IMR-90 (cell line): ENCODE measurements around the gene ADD2. TPM values are rescaled to one million over a fixed set of nuclear protein-coding genes. Genes with fewer than 3 reads are reported as not detected.

Source experiments
- ATAC-seq: fragments of 200-7000 bp; cut with Tn5 transposase; 2 replicates; pipeline ENCODE4 v1.9.1; 2020; ENCODE audit warnings: low read depth, mild to moderate bottlenecking, moderate library complexity
- BruUV-seq: library from RNA; stranded (reverse); fragments of 400-500 nt; replicated peaks from 2 replicates; lab custom pipeline; 2021; lab: Mats Ljungman, UMichigan
- CTCF ChIA-PET: fragments of 300-600 bp; formaldehyde crosslinking; extraction: SDS; loops from one replicate; lab custom pipeline; 2021; ENCODE audit warnings: antibody characterized with exemption; lab: Yijun Ruan, JAX
- POLR2A ChIA-PET: fragments of 300-600 bp; sonication (Branson Sonifier 250); formaldehyde crosslinking; loops from one replicate; lab custom pipeline; 2022; ENCODE audit warnings: antibody characterized with exemption; ENCODE audit not compliant: unreplicated experiment; lab: Charles Lee
- DNase-seq: peaks from one replicate; pipeline ENCODE4 v3.0.0; 2013
- H2AFZ ChIP-seq: replicated peaks from 2 replicates; pipeline ENCODE3; 2013; ENCODE audit warnings: low read length, mild to moderate bottlenecking; ENCODE audit not compliant: poor library complexity
- H2AK5ac ChIP-seq: 2 replicates; pipeline ENCODE4 v1.6.1; 2013; ENCODE audit warnings: low read depth, low read length, inconsistent platforms
- H2AK9ac ChIP-seq: replicated peaks from 2 replicates; pipeline ENCODE3; 2013; ENCODE audit warnings: mild to moderate bottlenecking, low read depth, low read length, moderate library complexity; ENCODE audit not compliant: poor library complexity
- H2BK120ac ChIP-seq: 2 replicates; pipeline ENCODE4 v1.6.1; 2013; ENCODE audit warnings: low read depth, low read length, inconsistent platforms
- H2BK15ac ChIP-seq: 3 replicates; pipeline ENCODE4 v1.6.1; 2013; ENCODE audit warnings: low read depth, low read length, inconsistent platforms
- H2BK20ac ChIP-seq: 2 replicates; pipeline ENCODE4 v1.6.1; 2013; ENCODE audit warnings: low read depth, mild to moderate bottlenecking, inconsistent platforms, low read length, moderate library complexity
- H2BK5ac ChIP-seq: 2 replicates; pipeline ENCODE4 v1.6.1; 2013; ENCODE audit warnings: mild to moderate bottlenecking, low read depth, low read length, inconsistent platforms; ENCODE audit not compliant: poor library complexity, severe bottlenecking
- H3K14ac ChIP-seq: replicated peaks from 2 replicates; pipeline ENCODE4 v1.6.1; 2013; ENCODE audit warnings: low read depth, low read length, inconsistent platforms
- H3K18ac ChIP-seq: 2 replicates; pipeline ENCODE4 v1.6.1; 2013; ENCODE audit warnings: low read depth, low read length, control low read depth
- H3K23ac ChIP-seq: 2 replicates; pipeline ENCODE4 v1.6.1; 2013; ENCODE audit warnings: low read depth, low read length, inconsistent platforms
- H3K27ac ChIP-seq: 2 replicates; pipeline ENCODE4 v1.5.1; 2013; ENCODE audit warnings: mild to moderate bottlenecking, control low read depth, low read length; ENCODE audit not compliant: insufficient read depth
- H3K27me3 ChIP-seq: 2 replicates; pipeline ENCODE4 v1.6.1; 2013; ENCODE audit warnings: low read length; ENCODE audit not compliant: control insufficient read depth, insufficient read depth
- H3K36me3 ChIP-seq: 2 replicates; pipeline ENCODE4 v1.6.1; 2013; ENCODE audit warnings: low read length, mixed read lengths; ENCODE audit not compliant: control insufficient read depth, insufficient read depth
- H3K4ac ChIP-seq: 2 replicates; pipeline ENCODE4 v1.6.1; 2013; ENCODE audit warnings: low read depth, low read length, inconsistent platforms
- H3K4me1 ChIP-seq: 2 replicates; pipeline ENCODE4 v1.6.1; 2013; ENCODE audit warnings: low read length, mixed read lengths; ENCODE audit not compliant: control insufficient read depth, insufficient read depth
- H3K4me2 ChIP-seq: 2 replicates; pipeline ENCODE4 v1.6.1; 2013; ENCODE audit warnings: low read depth, mild to moderate bottlenecking, control low read depth, low read length, moderate library complexity
- H3K4me3 ChIP-seq: 2 replicates; pipeline ENCODE4 v1.5.1; 2013; ENCODE audit warnings: low read depth, mild to moderate bottlenecking, control low read depth, low read length, moderate library complexity; ENCODE audit not compliant: insufficient read depth
- H3K56ac ChIP-seq: 2 replicates; pipeline ENCODE4 v1.6.1; 2013; ENCODE audit warnings: low read length, inconsistent platforms; ENCODE audit not compliant: insufficient read depth; ENCODE audit errors: extremely low read depth
- H3K79me1 ChIP-seq, 2 experiments: 2 replicates each; pipeline ENCODE4 v1.6.1; 2013; ENCODE audit warnings: low read length in 2 of 2, inconsistent platforms in 1 of 2, low read depth in 1 of 2
- H3K9ac ChIP-seq: 2 replicates; pipeline ENCODE4 v1.6.1; 2013; ENCODE audit warnings: low read depth, low read length, control low read depth
- H3K9me1 ChIP-seq: 2 replicates; pipeline ENCODE4 v1.6.1; 2013; ENCODE audit warnings: low read length, inconsistent platforms; ENCODE audit not compliant: insufficient read depth
- H3K9me3 ChIP-seq: 2 replicates; pipeline ENCODE4 v1.6.1; 2013; ENCODE audit warnings: low read length; ENCODE audit not compliant: control insufficient read depth, insufficient read depth
- H4K20me1 ChIP-seq: 2 replicates; pipeline ENCODE4 v1.6.1; 2013; ENCODE audit warnings: low read length, inconsistent platforms; ENCODE audit not compliant: insufficient read depth
- H4K5ac ChIP-seq: 2 replicates; pipeline ENCODE4 v1.6.1; 2013; ENCODE audit warnings: mild to moderate bottlenecking, low read depth, low read length, control low read depth
- H4K8ac ChIP-seq, 2 experiments: 2 replicates each; pipeline ENCODE4 v1.6.1; 2013; ENCODE audit warnings: low read depth in 2 of 2, low read length in 2 of 2, control low read depth in 1 of 2, inconsistent platforms in 1 of 2
- H4K91ac ChIP-seq: 2 replicates; pipeline ENCODE4 v1.6.1; 2013; ENCODE audit warnings: low read depth, low read length, inconsistent platforms; ENCODE audit not compliant: insufficient read depth
- BHLHE40 ChIP-seq: fragments of 150-350 bp; IDR thresholded peaks from 2 replicates; pipeline ENCODE4 v1.6.1; 2016; ENCODE audit warnings: mild to moderate bottlenecking, low read depth, low read length
- CEBPB ChIP-seq: IDR thresholded peaks from 2 replicates; pipeline ENCODE4 v1.6.1; 2012; ENCODE audit warnings: low read depth, low read length, improper control_type of control experiment
- CHD1 ChIP-seq: IDR thresholded peaks from 2 replicates; pipeline ENCODE4 v1.6.1; 2012; ENCODE audit warnings: low read depth, low read length, improper control_type of control experiment
- FOS ChIP-seq: fragments of 150-350 bp; IDR thresholded peaks from 2 replicates; pipeline ENCODE4 v1.6.1; 2016; ENCODE audit warnings: low read depth, low read length
- MAFK ChIP-seq: IDR thresholded peaks from 2 replicates; pipeline ENCODE4 v1.6.1; 2012; ENCODE audit warnings: low read depth, low read length, improper control_type of control experiment
- MAZ ChIP-seq: IDR thresholded peaks from 2 replicates; pipeline ENCODE4 v1.6.1; 2012; ENCODE audit warnings: low read depth, mild to moderate bottlenecking, low read length, improper control_type of control experiment, moderate library complexity, borderline replicate concordance
- MXI1 ChIP-seq: IDR thresholded peaks from 2 replicates; pipeline ENCODE4 v1.6.1; 2012; ENCODE audit warnings: low read depth, mild to moderate bottlenecking, low read length, moderate library complexity, borderline replicate concordance
- NFE2L2 ChIP-seq: fragments of 150-350 bp; IDR thresholded peaks from 2 replicates; pipeline ENCODE4 v1.6.1; 2016; ENCODE audit warnings: low read depth, mild to moderate bottlenecking, low read length
- POLR2A ChIP-seq: IDR thresholded peaks from 2 replicates; pipeline ENCODE4 v1.6.1; 2012; ENCODE audit warnings: mild to moderate bottlenecking, low read depth, low read length
- RAD21 ChIP-seq: IDR thresholded peaks from 2 replicates; pipeline ENCODE4 v1.6.1; 2012; ENCODE audit warnings: low read length, improper control_type of control experiment
- RCOR1 ChIP-seq: IDR thresholded peaks from 2 replicates; pipeline ENCODE4 v1.6.1; 2012; ENCODE audit warnings: mild to moderate bottlenecking, low read length, improper control_type of control experiment; ENCODE audit not compliant: insufficient replicate concordance
- RFX5 ChIP-seq: IDR thresholded peaks from 2 replicates; pipeline ENCODE4 v1.8.0; 2012; ENCODE audit warnings: low read depth, mild to moderate bottlenecking, low read length, moderate library complexity
- SMC3 ChIP-seq: fragments of 150-350 bp; IDR thresholded peaks from 2 replicates; pipeline ENCODE4 v1.6.1; 2016; ENCODE audit warnings: low read depth, mild to moderate bottlenecking, antibody characterized with exemption, low read length, moderate library complexity
- WGBS, 2 experiments: methylation state at CpG; one replicate each; pipeline versions ENCODE4 v1.1.5 to v1.1.7; 2013; ENCODE audit warnings: missing lambda C conversion rate in 2 of 2; ENCODE audit not compliant: insufficient read length in 1 of 2; ENCODE audit errors: extremely low coverage in 2 of 2; 5-methylcytosine and 5-hydroxymethylcytosine counted together
- dilution Hi-C: fragments of 300-500 bp; cut with HindIII; formaldehyde crosslinking; loops from one replicate; pipeline ENCODE4 v1.14.3; 2018; ENCODE audit warnings: low sequenced_read_pairs; ENCODE audit not compliant: unreplicated experiment
- in situ Hi-C: fragments of 300-500 bp; cut with MboI; formaldehyde crosslinking; loops from 3 replicates; pipeline ENCODE4 v1.14.3; 2019; ENCODE audit warnings: low sequenced_read_pairs, inconsistent platforms, mixed read lengths
- intact Hi-C: fragments of 100-400 bp; cut with micrococcal nuclease; formaldehyde crosslinking; loops from 2 replicates; pipeline ENCODE4 v1.10.0; 2022
- polyA plus RNA-seq, 3 experiments: library from polyadenylated mRNA; depleted of rRNA; stranded (reverse); fragments of >200 nt; gene quantifications; 2 replicates each; pipeline ENCODE4 v1.2.3, GENCODE V29; 2012; ENCODE audit warnings: low replicate concordance in 1 of 3
- total RNA-seq: library from RNA; depleted of rRNA; stranded (reverse); fragments of >200 nt; gene quantifications from 2 replicates; pipeline ENCODE4 v1.2.3, GENCODE V29; 2012
- TF ChIP-seq, protein P1 (sequence below): conservative IDR thresholded peaks from 2 replicates; pipeline ENCODE4 v1.5.1; 2012; ENCODE audit warnings: mild to moderate bottlenecking, low read depth, low read length, improper control_type of control experiment
- TF ChIP-seq, protein P2 (sequence below): fragments of 150-350 bp; IDR thresholded peaks from 2 replicates; pipeline ENCODE4 v1.6.1; 2017; ENCODE audit warnings: mild to moderate bottlenecking, antibody characterized with exemption, low read length, low read depth
- TF ChIP-seq, protein P3 (sequence below): fragments of 150-350 bp; IDR thresholded peaks from 2 replicates; pipeline ENCODE4 v1.6.1; 2016; ENCODE audit warnings: low read depth, mild to moderate bottlenecking, low read length, moderate library complexity, borderline replicate concordance

Gene ADD2
- total and polyA plus RNA-seq, 2 of the 4 experiments (the other 2 are of a cell fraction): not detected

DNA sequence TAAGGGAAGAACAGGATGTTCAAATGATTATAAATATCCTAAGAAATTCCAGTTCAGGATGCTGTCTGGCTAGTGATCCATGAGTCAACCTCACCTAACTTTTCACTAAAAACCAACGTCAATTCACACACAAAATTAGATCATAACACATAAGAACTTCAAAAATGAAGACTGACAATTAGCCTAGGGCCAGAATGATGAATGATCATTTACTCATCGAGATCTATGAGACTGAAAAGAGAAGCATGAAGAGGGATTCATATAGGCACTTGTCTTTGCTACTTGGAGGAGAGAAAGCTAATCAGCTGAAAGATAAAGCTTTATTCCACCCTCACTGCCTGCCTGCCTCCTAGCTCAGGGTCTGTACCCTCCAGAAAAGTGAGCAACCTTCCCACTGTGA lies 29.8 kb downstream of the ADD2 start:
- no peak overlapping the region for H4K91ac ChIP-seq
- H3K18ac ChIP-seq: no peak overlapping the region
- BruUV-seq: no TSS peak
- intact Hi-C loops (no loop called here), in situ Hi-C loops (no loop called here), dilution Hi-C loops (no loop called here)
- no peaks in the 10 kb centered on the region for H3K9me1 ChIP-seq
- H2AK9ac ChIP-seq: no peak overlapping the region
- H3K79me1 ChIP-seq: no peaks in the 10 kb centered on the region
- H4K5ac ChIP-seq: no peak overlapping the region
- no peak overlapping the region for H2BK120ac ChIP-seq
- no CpG with 5 or more reads among the region's 2 CpGs for WGBS, 2 experiments
- no peak overlapping the region for H3K56ac ChIP-seq
- H3K23ac ChIP-seq: no peak overlapping the region
- no peak overlapping the region for H2BK15ac ChIP-seq
- H3K4me2 ChIP-seq: no peak overlapping the region
- H3K9ac ChIP-seq: no peak overlapping the region
- no peak overlapping the region for H3K4ac ChIP-seq
- no peak overlapping the region for H4K8ac ChIP-seq
- ChIA-PET CTCF (no interaction called here), POLR2A (no interaction called here)
- H3K4me1 ChIP-seq: no peaks in the 10 kb centered on the region
- no peak overlapping the region for H3K4me3 ChIP-seq
- H3K14ac ChIP-seq: no peak overlapping the region
- H3K27ac ChIP-seq: no peak overlapping the region
- no peak overlapping the region for H2BK5ac ChIP-seq
- no peak overlapping the region for H2BK20ac ChIP-seq
- H3K27me3 ChIP-seq: peaks cover 2% of the 10 kb centered on the region
- no peaks in the 10 kb centered on the region for H3K9me3 ChIP-seq
- no peak for DNase-seq
- no peak for ATAC-seq
- no peaks in the 10 kb centered on the region for H3K36me3 ChIP-seq
- TF ChIP-seq MAZ (no peak), MAFK (no peak), CEBPB (no peak), FOS (no peak), RFX5 (no peak), POLR2A (no peak), SMC3 (no peak), MXI1 (no peak), CHD1 (no peak), NFE2L2 (no peak), RCOR1 (no peak), BHLHE40 (no peak), RAD21 (no peak)
- TF ChIP-seq, protein P1, sequence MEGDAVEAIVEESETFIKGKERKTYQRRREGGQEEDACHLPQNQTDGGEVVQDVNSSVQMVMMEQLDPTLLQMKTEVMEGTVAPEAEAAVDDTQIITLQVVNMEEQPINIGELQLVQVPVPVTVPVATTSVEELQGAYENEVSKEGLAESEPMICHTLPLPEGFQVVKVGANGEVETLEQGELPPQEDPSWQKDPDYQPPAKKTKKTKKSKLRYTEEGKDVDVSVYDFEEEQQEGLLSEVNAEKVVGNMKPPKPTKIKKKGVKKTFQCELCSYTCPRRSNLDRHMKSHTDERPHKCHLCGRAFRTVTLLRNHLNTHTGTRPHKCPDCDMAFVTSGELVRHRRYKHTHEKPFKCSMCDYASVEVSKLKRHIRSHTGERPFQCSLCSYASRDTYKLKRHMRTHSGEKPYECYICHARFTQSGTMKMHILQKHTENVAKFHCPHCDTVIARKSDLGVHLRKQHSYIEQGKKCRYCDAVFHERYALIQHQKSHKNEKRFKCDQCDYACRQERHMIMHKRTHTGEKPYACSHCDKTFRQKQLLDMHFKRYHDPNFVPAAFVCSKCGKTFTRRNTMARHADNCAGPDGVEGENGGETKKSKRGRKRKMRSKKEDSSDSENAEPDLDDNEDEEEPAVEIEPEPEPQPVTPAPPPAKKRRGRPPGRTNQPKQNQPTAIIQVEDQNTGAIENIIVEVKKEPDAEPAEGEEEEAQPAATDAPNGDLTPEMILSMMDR: no peak
- TF ChIP-seq, protein P2, sequence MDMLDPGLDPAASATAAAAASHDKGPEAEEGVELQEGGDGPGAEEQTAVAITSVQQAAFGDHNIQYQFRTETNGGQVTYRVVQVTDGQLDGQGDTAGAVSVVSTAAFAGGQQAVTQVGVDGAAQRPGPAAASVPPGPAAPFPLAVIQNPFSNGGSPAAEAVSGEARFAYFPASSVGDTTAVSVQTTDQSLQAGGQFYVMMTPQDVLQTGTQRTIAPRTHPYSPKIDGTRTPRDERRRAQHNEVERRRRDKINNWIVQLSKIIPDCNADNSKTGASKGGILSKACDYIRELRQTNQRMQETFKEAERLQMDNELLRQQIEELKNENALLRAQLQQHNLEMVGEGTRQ: no peak
- TF ChIP-seq, protein P3, sequence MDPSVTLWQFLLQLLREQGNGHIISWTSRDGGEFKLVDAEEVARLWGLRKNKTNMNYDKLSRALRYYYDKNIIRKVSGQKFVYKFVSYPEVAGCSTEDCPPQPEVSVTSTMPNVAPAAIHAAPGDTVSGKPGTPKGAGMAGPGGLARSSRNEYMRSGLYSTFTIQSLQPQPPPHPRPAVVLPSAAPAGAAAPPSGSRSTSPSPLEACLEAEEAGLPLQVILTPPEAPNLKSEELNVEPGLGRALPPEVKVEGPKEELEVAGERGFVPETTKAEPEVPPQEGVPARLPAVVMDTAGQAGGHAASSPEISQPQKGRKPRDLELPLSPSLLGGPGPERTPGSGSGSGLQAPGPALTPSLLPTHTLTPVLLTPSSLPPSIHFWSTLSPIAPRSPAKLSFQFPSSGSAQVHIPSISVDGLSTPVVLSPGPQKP: no peak
- no peak overlapping the region for H2AK5ac ChIP-seq
- H2AFZ ChIP-seq: no peak overlapping the region
- H4K20me1 ChIP-seq: no peaks in the 10 kb centered on the region
